Amniotic stem cell (primary cell): ENCODE results near the gene ANGPTL3.
"Not testable (repeated sequence)": the region's sequence is repeated elsewhere in the genome, so short reads cannot be mapped to it uniquely, and the experiment has no call there.

ENCODE experiments used
- DNase-seq: peaks from one replicate; lab custom pipeline; 2025; lab: John Stamatoyannopoulos, UW

The ANGPTL3 gene, protein sequence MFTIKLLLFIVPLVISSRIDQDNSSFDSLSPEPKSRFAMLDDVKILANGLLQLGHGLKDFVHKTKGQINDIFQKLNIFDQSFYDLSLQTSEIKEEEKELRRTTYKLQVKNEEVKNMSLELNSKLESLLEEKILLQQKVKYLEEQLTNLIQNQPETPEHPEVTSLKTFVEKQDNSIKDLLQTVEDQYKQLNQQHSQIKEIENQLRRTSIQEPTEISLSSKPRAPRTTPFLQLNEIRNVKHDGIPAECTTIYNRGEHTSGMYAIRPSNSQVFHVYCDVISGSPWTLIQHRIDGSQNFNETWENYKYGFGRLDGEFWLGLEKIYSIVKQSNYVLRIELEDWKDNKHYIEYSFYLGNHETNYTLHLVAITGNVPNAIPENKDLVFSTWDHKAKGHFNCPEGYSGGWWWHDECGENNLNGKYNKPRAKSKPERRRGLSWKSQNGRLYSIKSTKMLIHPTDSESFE

DNA sequence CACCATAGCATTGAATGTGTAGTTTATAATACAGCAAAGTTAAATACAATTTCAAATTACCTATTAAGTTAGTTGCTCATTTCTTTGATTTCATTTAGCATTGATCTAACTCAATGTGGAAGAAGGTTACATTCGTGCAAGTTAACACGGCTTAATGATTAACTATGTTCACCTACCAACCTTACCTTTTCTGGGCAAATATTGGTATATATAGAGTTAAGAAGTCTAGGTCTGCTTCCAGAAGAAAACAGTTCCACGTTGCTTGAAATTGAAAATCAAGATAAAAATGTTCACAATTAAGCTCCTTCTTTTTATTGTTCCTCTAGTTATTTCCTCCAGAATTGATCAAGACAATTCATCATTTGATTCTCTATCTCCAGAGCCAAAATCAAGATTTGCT is at the start of gene ANGPTL3:
Gene ANGPTL3, plus strand, starts transcription at position 240 of the 400 bp plus-strand sequence. Its CDS starts 47 bp downstream, at position 287.
- no peak for DNase-seq

DNA sequence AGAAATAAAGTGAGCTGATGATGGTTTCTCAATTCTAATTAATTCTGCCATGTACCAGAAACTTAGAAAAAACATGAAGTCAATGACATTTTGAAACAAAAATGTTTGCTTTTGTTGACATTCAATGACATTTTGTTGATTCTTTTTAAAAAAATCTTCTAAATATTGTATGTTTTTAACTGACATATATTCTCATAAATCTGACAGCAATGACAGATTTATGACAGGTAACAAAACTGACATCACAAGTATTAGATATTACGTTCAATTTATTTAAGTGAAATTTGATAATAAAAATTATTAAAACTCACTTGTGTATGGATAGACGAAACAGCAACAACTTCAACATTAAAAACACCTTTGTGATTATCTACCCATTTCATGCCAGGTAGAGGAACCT is 36.0 kb upstream of the ANGPTL3 start:
- DNase-seq = no peak

DNA sequence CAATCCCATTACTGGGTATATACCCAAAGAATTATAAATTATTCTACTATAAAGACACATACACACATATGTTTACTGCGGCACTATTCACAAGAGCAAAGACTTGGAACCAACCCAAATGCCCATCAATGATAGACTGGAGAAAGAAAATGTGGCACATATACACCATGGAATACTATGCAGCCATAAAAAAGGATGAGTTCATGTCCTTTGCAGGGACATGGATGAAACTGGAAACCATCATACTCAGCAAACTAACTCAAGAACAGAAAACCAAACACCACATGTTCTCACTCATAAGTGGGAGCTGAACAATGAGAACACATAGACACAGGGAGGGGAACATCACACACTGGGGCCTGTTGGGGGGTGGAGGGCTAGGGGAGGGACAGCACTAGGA is 30.1 kb upstream of the ANGPTL3 start:
- DNase-seq = not testable (repeated sequence)

DNA sequence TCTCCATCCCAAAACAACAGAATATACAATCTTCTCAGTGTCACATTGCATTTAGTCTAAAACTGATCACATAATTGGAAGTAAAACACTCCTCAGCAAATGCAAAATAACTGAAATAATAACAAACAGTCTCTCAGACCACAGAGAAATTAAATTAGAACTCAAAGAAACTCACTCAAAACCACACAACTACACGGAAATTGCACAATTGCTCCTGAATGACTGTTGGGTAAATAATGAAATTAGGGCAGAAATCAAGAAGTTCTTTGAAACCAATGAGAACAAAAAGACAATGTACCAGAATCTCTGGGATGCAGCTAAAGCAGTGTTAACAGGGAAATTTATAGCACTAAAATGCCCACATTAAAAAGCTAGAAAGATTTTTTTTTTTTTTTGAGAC is 29.4 kb upstream of the ANGPTL3 start:
- not testable (repeated sequence) for DNase-seq

DNA sequence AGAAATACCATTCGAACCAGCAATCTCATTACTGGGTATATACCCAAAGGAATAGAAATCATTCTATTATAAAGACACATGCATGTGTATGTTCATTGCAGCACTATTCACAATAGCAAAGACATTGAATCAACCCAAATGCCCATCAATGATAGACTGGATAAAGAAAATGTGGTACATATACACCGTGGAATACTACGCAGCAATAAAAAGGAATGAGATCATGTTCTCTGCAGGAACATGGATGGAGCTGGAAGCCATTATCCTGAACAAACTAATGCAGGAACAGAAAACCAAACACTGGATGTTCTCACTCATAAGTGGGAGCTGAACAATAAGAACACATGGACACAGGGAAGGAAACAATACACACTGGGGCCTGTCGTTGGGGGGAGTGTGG is 25.8 kb upstream of the ANGPTL3 start:
- not testable (repeated sequence) for DNase-seq

DNA sequence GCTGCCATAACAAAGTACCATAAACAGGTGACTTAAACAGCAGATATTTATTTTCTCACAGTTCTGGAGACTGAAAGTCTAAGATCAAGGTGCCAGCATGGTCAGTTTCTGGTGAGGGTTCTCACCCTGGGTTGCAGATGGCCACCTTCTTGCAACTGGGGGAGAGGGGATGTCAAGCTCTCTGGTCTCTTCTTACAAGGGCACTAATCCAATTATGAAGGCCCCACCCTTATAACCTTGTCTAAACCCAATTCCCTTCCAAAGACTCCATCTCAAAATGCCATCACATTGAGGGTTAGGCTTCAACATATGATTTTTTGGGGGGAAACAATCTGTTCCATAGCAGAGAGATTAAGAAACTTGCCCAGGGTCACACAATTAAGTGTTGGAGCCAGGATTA is 24.8 kb upstream of the ANGPTL3 start:
- DNase-seq = no peak

DNA sequence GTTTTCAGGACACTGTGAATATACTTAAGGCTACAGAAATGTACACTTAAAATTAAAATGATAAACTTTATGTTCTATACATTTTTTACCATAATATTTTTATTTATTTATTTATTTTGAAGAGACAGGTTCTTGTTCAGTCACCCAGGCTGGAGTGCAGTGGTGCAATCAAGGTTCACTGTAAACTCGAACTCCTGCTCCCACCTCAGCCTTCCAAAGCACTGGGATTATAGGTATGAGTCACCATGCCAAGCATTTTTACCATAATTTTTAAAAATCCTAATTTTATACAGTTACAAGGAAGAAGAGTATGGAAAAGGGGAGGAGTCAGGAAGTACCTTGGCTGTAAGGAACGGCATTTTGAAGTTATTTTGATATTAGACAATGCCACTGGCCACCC is 23.6 kb upstream of the ANGPTL3 start:
- DNase-seq = no peak

DNA sequence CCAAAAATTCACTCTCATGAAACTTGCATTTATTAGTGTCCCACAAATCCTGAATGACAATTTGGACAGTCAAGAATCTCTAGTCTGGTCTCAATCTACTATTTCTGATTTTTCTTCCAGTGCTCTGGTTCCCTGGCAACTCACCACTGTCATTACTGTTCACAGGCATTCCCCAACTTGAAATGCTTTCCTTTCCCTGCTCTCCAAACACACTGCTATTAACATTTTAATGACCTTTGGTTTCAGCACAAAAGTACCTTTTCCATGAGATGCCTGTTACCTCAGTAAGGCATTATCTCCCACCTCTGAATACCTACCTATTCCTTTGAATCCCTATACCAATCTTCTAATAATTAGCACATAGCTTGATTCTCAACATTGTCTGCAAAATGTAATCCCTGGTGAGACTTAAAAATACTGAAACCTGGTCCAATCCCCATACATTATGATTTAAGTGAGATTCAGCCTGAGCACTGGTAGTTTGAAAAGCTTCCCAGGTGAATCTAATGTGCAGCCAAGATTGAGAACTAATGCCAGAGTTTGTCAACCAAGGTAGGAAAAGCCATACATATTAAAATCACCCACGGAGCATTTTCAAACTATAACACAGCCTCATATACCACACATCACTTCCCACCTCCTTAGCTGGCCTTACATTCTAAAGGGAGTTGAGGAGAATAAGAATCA is 11.7 kb upstream of the ANGPTL3 start:
- DNase-seq = no peak

DNA sequence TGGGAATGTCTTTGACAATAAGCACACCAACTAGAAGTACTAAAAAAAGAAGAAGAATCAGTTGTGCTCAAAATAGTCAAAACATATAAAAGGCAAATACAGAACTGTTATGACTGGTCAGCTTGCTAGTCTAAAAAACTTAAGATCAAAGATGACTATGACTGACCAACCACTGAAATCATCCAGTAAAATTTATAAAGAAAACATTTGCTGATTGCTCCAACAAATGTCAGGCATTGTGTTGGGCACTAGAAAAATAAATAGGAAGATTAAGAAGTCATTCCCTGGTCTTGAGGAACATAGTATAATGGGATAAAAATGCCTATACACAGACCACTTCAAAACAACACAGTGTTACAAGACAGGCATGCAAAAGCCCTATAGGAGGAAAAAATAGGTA is 9.3 kb upstream of the ANGPTL3 start:
- DNase-seq = no peak

DNA sequence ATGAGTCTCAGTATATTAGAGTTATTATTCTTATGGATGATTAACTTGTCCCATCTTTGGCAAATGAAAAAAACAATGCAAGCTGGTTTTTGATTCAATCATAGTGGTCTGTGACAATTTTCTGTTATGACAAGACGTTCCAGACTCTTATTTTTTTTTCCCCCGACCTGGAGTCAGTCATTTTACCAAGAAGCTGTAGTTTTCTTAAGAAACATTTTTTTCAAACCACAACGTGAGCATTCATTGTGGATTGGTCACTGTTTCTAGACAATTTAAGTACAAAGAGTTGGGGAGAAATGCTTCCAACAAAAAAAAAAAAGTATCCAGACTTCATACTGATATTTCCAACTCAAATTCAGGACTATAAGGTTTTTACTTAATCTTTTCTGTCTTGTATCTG is 8.0 kb upstream of the ANGPTL3 start:
- peak; percentile 6 for DNase-seq

DNA sequence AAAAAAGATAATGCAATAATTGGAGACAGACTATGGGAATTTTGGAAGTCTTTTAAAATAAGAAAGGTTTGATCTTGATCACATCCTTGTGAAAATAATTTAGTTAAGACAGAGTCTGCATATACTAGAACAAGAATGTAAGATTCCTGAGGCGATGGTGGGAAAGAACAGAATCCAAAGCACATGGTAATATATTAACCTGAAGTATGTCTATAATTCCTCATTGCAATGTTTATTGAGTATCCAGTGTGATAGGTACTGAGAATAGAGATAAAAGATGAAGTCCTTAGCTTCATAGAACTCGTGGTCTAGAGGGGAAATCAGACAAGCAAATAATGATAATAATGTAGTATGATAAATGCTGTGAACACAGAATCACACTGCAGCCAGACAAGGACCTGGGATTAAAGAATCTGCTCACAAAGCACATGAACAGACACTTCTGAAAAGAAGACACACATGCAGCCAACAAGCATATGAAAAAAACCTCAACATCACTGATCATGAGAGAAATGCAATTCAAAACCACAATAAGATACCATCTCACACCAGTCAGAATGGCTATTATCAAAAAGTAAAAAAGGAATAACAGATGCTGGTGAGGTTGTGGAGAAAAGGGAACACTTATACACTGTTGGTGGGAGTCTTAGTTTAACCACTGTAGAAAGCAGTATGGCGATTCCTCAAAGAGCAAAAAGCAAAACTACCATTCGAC is 6.9 kb upstream of the ANGPTL3 start:
- DNase-seq = no peak

DNA sequence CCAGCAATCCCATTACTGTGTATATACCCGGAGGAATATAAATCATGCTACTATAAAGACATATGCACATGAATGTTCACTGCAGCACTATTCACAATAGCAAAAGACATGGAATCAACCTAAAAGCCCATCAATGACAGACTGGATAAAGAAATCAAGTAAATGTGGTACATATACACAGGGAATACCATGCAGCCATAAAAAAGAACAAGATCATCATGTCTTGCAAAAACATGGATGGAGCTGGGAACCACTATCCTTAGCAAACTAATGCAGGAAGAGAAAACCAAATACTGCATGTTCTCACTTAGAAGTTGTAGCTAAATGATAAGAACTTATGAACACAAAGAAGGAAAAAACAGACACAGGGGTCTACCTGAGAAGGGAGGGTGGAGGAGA is 6.4 kb upstream of the ANGPTL3 start:
- no peak for DNase-seq

DNA sequence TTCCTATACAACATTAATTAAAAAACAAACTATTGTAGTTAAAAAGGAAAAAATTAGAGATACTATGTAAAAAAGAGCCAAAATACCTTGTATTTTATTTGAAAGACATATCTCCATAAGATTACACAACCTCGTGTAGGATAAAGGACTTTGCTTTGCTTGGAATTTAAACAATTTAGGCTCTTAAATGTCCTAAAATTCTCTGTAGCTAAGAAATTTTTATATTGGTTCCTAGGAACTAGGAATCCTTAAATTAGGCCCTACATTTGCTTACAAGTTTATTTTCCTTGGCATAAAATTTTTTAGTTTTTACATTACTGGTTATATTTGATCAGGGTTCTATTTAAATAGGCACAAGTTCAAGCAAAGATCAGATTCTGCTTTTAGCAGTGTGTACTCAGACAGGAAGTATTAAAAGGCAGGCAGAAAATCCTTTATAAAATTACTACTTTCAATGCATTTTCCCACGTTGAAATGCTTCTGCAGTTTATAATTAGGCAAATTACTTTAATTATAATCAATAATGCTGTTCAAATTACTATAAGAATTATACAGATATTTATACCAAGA is 3.4 kb upstream of the ANGPTL3 start:
- no peak for DNase-seq

DNA sequence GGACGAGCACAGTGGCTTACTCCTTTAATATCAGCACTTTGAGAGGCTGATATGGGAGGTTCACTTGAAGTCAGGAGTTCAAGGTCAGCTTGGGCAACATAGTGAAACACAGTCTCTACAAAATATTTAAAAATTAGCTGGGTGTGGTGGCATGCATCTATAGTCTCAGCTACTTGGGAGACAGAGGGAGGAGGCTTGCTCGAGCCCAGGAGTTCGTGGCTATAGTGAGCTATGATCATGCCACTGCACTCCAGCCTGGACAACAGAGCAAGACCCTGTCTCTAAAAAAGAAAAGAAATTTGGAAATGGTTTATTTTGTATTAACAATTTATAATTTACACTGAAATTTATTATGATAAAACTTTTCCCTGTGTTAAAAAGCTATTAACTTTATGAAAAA is 1.7 kb upstream of the ANGPTL3 start:
- no peak for DNase-seq

DNA sequence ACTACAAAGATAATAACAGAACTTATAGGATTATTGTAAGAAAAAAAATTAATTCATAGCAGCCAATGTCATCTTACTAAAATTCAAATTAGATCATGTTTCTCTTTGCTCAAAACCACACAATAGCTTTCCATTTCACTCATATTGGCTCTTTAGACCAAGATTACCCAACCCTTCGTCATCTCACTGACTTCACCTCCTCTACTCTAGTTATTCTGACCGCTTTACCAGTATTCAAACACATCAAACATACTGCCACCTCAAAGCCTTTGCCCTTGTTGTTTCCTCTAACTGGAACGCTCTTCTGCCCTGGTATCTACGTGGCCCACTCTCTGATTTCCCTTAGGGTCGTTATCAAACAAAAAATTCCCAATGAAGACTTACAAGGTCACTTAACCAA is 1.7 kb downstream of the ANGPTL3 start:
- no peak for DNase-seq

DNA sequence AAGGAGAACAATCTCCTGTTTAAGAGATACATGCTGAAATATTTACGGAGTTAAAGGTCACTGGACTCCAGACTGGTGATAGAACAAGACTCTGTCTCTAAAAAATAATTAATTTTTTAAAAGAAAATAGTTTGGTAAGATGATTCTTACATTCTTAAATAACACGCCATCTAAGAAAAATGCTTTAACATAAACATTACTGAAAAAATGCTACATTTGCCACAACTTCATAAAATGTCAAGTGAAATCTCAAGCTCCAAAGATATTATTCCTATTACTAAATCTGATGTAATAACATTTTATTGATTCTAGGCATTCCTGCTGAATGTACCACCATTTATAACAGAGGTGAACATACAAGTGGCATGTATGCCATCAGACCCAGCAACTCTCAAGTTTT is 4.1 kb downstream of the ANGPTL3 start:
- DNase-seq = no peak

DNA sequence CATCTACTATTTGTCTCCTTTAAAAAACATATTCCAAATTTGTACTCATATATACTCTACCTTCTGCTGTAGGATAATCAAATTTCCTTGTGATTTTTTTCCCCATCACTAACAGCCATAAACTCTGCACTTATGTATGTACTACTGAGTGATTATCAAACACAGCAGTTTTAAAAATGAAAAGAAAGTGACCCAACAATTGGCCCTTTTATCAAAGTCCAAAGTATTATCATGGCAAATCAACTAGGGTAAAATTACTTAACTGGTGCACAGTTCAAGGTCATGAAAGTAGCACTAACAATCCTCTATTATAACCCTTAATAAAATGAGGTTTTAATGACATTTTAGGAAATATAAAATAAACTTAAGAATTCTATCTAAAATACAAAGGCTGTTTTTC is 11.6 kb downstream of the ANGPTL3 start:
- DNase-seq = no peak

DNA sequence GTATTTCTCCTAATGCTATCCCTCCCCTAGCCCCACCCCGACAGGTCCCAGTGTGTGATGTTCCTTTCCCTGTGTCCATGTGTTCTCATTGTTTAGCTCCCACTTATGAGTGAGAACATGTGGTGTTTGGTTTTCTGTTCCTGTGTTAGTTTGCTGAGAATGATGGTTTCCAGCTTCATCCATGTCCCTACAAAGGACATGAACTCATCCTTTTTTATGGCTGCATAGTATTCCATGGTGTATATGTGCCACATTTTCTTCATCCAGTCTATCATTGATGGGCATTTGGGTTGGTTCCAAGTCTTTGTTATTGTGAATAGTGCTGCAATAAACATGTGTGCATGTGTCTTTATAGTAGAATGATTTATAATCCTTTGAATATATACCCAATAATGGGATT is 13.3 kb downstream of the ANGPTL3 start:
- not testable (repeated sequence) for DNase-seq

DNA sequence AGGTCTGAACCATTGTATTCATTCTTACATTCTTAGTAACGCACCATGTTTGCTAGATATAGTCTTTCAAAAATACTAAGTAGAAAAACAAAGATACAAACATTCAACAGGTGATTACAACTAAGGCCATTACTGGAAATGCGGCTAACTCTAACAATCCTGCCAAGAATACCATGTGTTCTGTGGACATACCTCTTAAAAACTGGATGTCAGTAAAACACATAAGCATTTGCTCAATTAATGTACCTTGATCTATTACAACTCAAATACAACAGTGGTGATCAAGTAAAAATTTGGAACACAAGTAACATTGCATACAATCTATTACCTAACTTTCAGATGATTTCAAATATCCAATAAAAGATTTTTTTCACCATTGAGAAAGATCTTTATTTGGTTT is 15.4 kb downstream of the ANGPTL3 start:
- no peak for DNase-seq

DNA sequence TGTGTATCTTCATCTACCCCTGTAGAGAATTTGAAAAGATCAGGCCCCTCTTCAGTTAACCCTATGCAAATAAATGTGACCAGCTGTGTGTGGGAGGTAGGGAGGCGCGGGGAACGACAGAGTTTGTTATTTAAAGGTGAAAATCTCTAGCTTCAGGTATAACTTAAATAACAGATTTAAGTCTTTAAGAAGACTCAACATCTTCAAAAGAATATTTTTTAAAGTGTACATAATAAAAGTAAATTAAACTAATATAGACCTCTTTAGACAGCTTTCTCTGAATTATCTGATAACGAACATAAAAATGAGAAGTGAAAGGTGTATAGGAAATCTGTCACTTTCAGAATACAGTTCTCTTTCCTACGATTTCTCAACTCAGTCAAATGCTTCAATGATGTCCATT is 16.0 kb downstream of the ANGPTL3 start:
- no peak for DNase-seq

DNA sequence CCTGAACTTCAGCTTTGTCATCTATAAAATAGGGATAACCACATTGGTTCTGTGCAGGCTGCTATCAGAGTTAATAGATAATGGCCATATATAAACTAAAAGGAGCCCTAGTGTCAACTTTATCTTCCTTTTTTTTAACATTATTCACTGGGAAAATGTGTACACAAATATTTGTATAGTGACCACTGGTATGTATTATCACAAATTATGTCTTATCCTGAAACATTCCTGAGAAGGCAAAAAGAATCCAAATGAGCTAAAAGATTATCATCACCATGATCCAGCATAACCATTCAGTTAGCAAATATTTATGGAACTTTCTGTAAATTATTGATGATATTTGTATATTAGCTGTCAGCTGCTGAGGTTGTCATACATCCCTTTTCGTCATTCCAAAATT is 16.6 kb downstream of the ANGPTL3 start:
- peak; percentile 9 for DNase-seq

DNA sequence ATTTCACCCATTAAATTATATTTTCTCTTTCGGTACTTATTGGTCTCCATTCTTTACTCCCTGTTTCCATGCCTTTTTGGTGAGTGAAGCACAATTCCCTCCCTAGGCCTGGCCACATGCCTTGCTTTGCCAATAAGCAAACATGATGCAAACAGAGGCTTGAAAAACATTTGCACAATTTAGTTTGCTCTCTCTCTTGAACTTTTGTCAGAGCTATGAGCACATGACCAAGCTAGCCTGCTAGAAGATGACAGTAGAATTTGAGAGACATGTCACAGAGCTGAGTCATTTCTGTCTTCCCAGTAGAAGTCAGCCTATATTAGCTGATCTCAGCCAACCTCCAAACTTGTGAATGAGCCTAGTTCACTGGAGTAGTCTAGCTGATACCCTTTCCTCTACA is 24.6 kb downstream of the ANGPTL3 start:
- peak; percentile 85 for DNase-seq

DNA sequence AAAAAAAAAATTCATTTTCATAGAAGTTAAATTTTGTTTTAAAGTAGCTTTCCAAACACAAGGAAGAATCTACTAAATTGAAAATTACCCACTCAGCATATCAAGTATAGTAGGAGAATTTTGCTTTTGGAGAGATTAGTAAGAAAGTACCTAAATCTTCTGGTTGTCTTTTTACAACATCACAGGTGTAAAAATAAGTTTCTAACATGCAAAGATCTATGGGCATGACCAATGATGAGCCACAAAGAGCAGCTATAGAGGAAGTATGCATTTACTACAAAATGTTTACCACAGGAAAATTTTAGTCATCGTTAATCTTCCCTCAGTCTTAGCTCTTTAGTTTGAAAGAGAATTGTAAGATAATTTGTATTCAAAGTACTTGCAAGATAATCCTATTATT is 28.1 kb downstream of the ANGPTL3 start:
- no peak for DNase-seq
